ENCODE measurements around the gene CNN2.

Gene CNN2

GRCh38 chr19:1004204-1004802 lies 22.1 kb upstream of the CNN2 start:
- ChIA-PET CTCF (interaction anchor here (0.6 kb wide), 1 partner anchor 13 kb away, joined by 4 read pairs; no protein-coding TSS in a partner anchor), POLR2A (interaction anchor here (0.8 to 1.0 kb wide), 2 partner anchors 17 to 23 kb away, joined by 3 read pairs; partner anchors contain the start of genes CNN2 and RNU6-2)
- TF ChIP-seq PKNOX1 (IDR thresholded peaks at IDR 0.05) (no peak), SUZ12 (IDR thresholded peaks at IDR 0.05) (no peak), HDGF (IDR thresholded peaks at IDR 0.05; ENCODE audit: borderline replicate concordance) (no peak), L3MBTL2 (conservative IDR thresholded peaks at IDR 0.05) (no peak), NFRKB (IDR thresholded peaks at IDR 0.05) (no peak), ARNT (IDR thresholded peaks at IDR 0.05) (no peak), ELF4 (IDR thresholded peaks at IDR 0.05) (no peak), BHLHE40 (IDR thresholded peaks at IDR 0.05; ENCODE audit: borderline replicate concordance) (no peak), LEF1 (IDR thresholded peaks at IDR 0.05; ENCODE audit: borderline replicate concordance) (no peak), TARDBP (IDR thresholded peaks at IDR 0.05) (no peak), SP1 (IDR thresholded peaks at IDR 0.05) (no peak), FOXK2 (IDR thresholded peaks at IDR 0.05) (no peak), FOXM1 (IDR thresholded peaks at IDR 0.05; ENCODE audit: borderline replicate concordance) (no peak), CTBP1 (IDR thresholded peaks at IDR 0.05; ENCODE audit: borderline replicate concordance) (no peak), FOXA1 (IDR thresholded peaks at IDR 0.05) (no peak), ZNF384 (IDR thresholded peaks at IDR 0.05) (no peak)
- DNase-seq (ENCODE audit: extremely low spot score), result no peak

GRCh38 chr19:1004803-1005664 lies 21.4 kb upstream of the CNN2 start:
- no peak for TF ChIP-seq ARNT (IDR thresholded peaks at IDR 0.05)
- TF ChIP-seq PKNOX1 (IDR thresholded peaks at IDR 0.05), result no peak
- no peak for TF ChIP-seq CTBP1 (IDR thresholded peaks at IDR 0.05; ENCODE audit: borderline replicate concordance)
- TF ChIP-seq ZNF384 (IDR thresholded peaks at IDR 0.05), result no peak
- no peak for TF ChIP-seq FOXA1 (IDR thresholded peaks at IDR 0.05)
- no peak for TF ChIP-seq SUZ12 (IDR thresholded peaks at IDR 0.05)
- TF ChIP-seq FOXK2 (IDR thresholded peaks at IDR 0.05), result no peak
- TF ChIP-seq BHLHE40 (IDR thresholded peaks at IDR 0.05; ENCODE audit: borderline replicate concordance), result no peak
- TF ChIP-seq L3MBTL2 (conservative IDR thresholded peaks at IDR 0.05), result no peak
- TF ChIP-seq ELF4 (IDR thresholded peaks at IDR 0.05), result no peak
- TF ChIP-seq FOXM1 (IDR thresholded peaks at IDR 0.05; ENCODE audit: borderline replicate concordance), result no peak
- no peak for TF ChIP-seq SP1 (IDR thresholded peaks at IDR 0.05)
- no peak for TF ChIP-seq TARDBP (IDR thresholded peaks at IDR 0.05)
- no peak for TF ChIP-seq LEF1 (IDR thresholded peaks at IDR 0.05; ENCODE audit: borderline replicate concordance)
- no peak for TF ChIP-seq NFRKB (IDR thresholded peaks at IDR 0.05)
- TF ChIP-seq HDGF (IDR thresholded peaks at IDR 0.05; ENCODE audit: borderline replicate concordance), result no peak
- POLR2A ChIA-PET, result interaction anchor here (0.8 kb wide), 1 partner anchor 22 kb away, joined by 3 read pairs; the partner anchor contains the start of gene CNN2
- CTCF ChIA-PET, result interaction anchor here (0.7 kb wide), 1 partner anchor 10 kb away, joined by 3 read pairs; no protein-coding TSS in a partner anchor
- no peak for DNase-seq (ENCODE audit: extremely low spot score)

GRCh38 chr19:1006711-1007398 lies 19.6 kb upstream of the CNN2 start:
- POLR2A ChIA-PET, result interaction anchor here (0.8 kb wide), 1 partner anchor 13 kb away, joined by 3 read pairs; no protein-coding TSS in a partner anchor
- CTCF ChIA-PET, result no interaction called here
- TF ChIP-seq FOXA1 (IDR thresholded peaks at IDR 0.05), result no peak
- TF ChIP-seq PKNOX1 (IDR thresholded peaks at IDR 0.05), result no peak
- TF ChIP-seq CTBP1 (IDR thresholded peaks at IDR 0.05; ENCODE audit: borderline replicate concordance), result no peak
- no peak for TF ChIP-seq ZNF384 (IDR thresholded peaks at IDR 0.05)
- no peak for TF ChIP-seq SP1 (IDR thresholded peaks at IDR 0.05)
- TF ChIP-seq LEF1 (IDR thresholded peaks at IDR 0.05; ENCODE audit: borderline replicate concordance), result no peak
- no peak for TF ChIP-seq FOXM1 (IDR thresholded peaks at IDR 0.05; ENCODE audit: borderline replicate concordance)
- TF ChIP-seq FOXK2 (IDR thresholded peaks at IDR 0.05), result no peak
- no peak for TF ChIP-seq ARNT (IDR thresholded peaks at IDR 0.05)
- no peak for TF ChIP-seq BHLHE40 (IDR thresholded peaks at IDR 0.05; ENCODE audit: borderline replicate concordance)
- no peak for TF ChIP-seq SUZ12 (IDR thresholded peaks at IDR 0.05)
- TF ChIP-seq TARDBP (IDR thresholded peaks at IDR 0.05), result no peak
- no peak for TF ChIP-seq HDGF (IDR thresholded peaks at IDR 0.05; ENCODE audit: borderline replicate concordance)
- TF ChIP-seq NFRKB (IDR thresholded peaks at IDR 0.05), result no peak
- TF ChIP-seq ELF4 (IDR thresholded peaks at IDR 0.05), result no peak
- no peak for DNase-seq (ENCODE audit: extremely low spot score)

- POLR2A ChIA-PET, result interaction anchor here (0.8 kb wide), 1 partner anchor 12 kb away, joined by 3 read pairs; no protein-coding TSS in a partner anchor
- TF ChIP-seq NFRKB (IDR thresholded peaks at IDR 0.05) (no peak), FOXK2 (IDR thresholded peaks at IDR 0.05) (no peak), HDGF (IDR thresholded peaks at IDR 0.05; ENCODE audit: borderline replicate concordance) (no peak), FOXM1 (IDR thresholded peaks at IDR 0.05; ENCODE audit: borderline replicate concordance) (no peak), TARDBP (IDR thresholded peaks at IDR 0.05) (no peak), ZNF384 (IDR thresholded peaks at IDR 0.05) (no peak), SUZ12 (IDR thresholded peaks at IDR 0.05) (no peak), LEF1 (IDR thresholded peaks at IDR 0.05; ENCODE audit: borderline replicate concordance) (no peak), ELF4 (IDR thresholded peaks at IDR 0.05) (no peak), SP1 (IDR thresholded peaks at IDR 0.05) (no peak), BHLHE40 (IDR thresholded peaks at IDR 0.05; ENCODE audit: borderline replicate concordance) (no peak), L3MBTL2 (conservative IDR thresholded peaks at IDR 0.05) (no peak), CTBP1 (IDR thresholded peaks at IDR 0.05; ENCODE audit: borderline replicate concordance) (no peak), PKNOX1 (IDR thresholded peaks at IDR 0.05) (no peak), ARNT (IDR thresholded peaks at IDR 0.05) (no peak), FOXA1 (IDR thresholded peaks at IDR 0.05) (no peak)
- DNase-seq (ENCODE audit: extremely low spot score), result no peak
- CTCF ChIA-PET, result no interaction called here
These were observed 18.8 kb upstream of the CNN2 start for GRCh38 chr19:1007399-1008251.
